Heart right ventricle (tissue), 16 donors: Measurements from ENCODE around the gene ERMARD. TPM values are rescaled to one million over a fixed set of nuclear protein-coding genes. Genes with fewer than 3 reads are reported as not detected.

ENCODE experiments used
- ATAC-seq, 8 donors: fragments of 200-7000 bp; cut with Tn5 transposase; one replicate each; pipeline ENCODE4 v1.9.1; 2020; ENCODE audit warnings: mild to moderate bottlenecking in 8 of 8, moderate library complexity in 8 of 8, moderate number of reproducible peaks in 1 of 8
- DNase-seq, 2 donors: peaks; one replicate each; pipeline ENCODE4 v3.0.0-alpha.2; 2020
- H3K27ac ChIP-seq, 10 donors: fragments of 200-600 bp; sonication (generic) in 2 of 10; one replicate each; pipeline versions ENCODE4 v1.5.0 to v1.8.0; 2020 to 2022; ENCODE audit warnings: mild to moderate bottlenecking in 3 of 10
- H3K27me3 ChIP-seq, 7 donors: fragments of 200-600 bp; one replicate each; pipeline ENCODE4 v1.8.0; 2021 to 2022; ENCODE audit warnings: mild to moderate bottlenecking in 2 of 7
- H3K36me3 ChIP-seq, 9 donors: fragments of 200-600 bp; sonication (generic) in 1 of 9; one replicate each; pipeline versions ENCODE4 v1.5.0 to v1.8.0; 2020 to 2022; ENCODE audit warnings: mild to moderate bottlenecking in 2 of 9
- H3K4me1 ChIP-seq, 9 donors: fragments of 200-600 bp; sonication (generic) in 1 of 9; one replicate each; pipeline versions ENCODE4 v1.5.0 to v1.8.0; 2020 to 2022; ENCODE audit warnings: mild to moderate bottlenecking in 4 of 9
- H3K4me3 ChIP-seq, 10 donors: fragments of 200-600 bp; sonication (generic) in 2 of 10; one replicate each; pipeline versions ENCODE4 v1.5.0 to v1.8.0; 2020 to 2022; ENCODE audit warnings: mild to moderate bottlenecking in 7 of 10, moderate library complexity in 2 of 10
- H3K9me3 ChIP-seq, 11 donors: fragments of 200-600 bp in 10 of 11; sonication (generic) in 2 of 11; one replicate each; pipeline versions ENCODE4 v1.5.0 to v1.8.0; 2013 to 2022; ENCODE audit warnings: mild to moderate bottlenecking in 2 of 11, control low read depth in 1 of 11, moderate library complexity in 1 of 11
- WGBS, 2 donors: extraction: QIAGEN DNeasy Blood & Tissue Kit; methylation state at CpG; one replicate each; pipeline ENCODE4 v1.1.7; 2013; ENCODE audit warnings: inconsistent platforms in 1 of 2; 5-methylcytosine and 5-hydroxymethylcytosine counted together
- intact Hi-C, 10 donors: fragments of 100-400 bp; cut with DNase I; formaldehyde crosslinking; loops; one replicate each; pipeline versions ENCODE4 v1.11.1 to v1.14.2; 2022
- long read RNA-seq, 3 donors: library from polyadenylated mRNA; unstranded; transcript quantifications; one replicate each; pipeline ENCODE4 v2.0.0, GENCODE V29; 2020 to 2021
- polyA plus RNA-seq, 2 donors: library from polyadenylated mRNA; stranded (reverse); fragments of 200-250 nt; gene quantifications; one replicate each; pipeline ENCODE4 v1.2.3, GENCODE V29; 2013
- total RNA-seq, 10 donors: library from RNA; stranded (reverse); fragmentation: NEBNext Ultra II Directional in 3 of 10; extraction: Animal tissue kit (Norgen Biotek cat#: 25700) in 3 of 10; gene quantifications; one replicate each; pipeline versions ENCODE4 v1.2.1 to v1.2.4, GENCODE V29; 2021 to 2023
- TF ChIP-seq, protein P1 (sequence below), 9 donors: fragments of 200-600 bp; sonication (generic) in 2 of 9; IDR thresholded peaks; one replicate each; pipeline versions ENCODE4 v1.5.0 to v1.8.0; 2021 to 2022; ENCODE audit warnings: antibody characterized with exemption in 9 of 9, mild to moderate bottlenecking in 5 of 9, moderate library complexity in 1 of 9
- donor health status: Arrhythmogenic right ventricular cardiomyopathy.
- donor health status: ischemic (EF 13 %, LVEDD 7.1; RV severe dilation, severe dysfunction).
- donor health status: healthy with polysubstance abuse.
- donor health status: DM: no; HTN: yes; CAD: no.
- donor health status: DM: no; HTN: no; CAD: no.
- donor health status: ischemic (EF 25% LVEDD 6.9; RV normal size, moderate dysfunction).
- donor health status: ischemic (EF 25% LVEDD 5.7; RV mildly dilated, moderate dysfunction).
- donor health status: healthy.
- donor health status: DM: yes; HTN: yes; CAD: no.
- donor health status: Ischemic cardiomyopathy.
- donor health status: ischemic (EF 35%, LVEDD 5.7; RV mildly dilated, moderate dysfunction).
- donor health status: nonischemic (EF 11% LVEDD 7.7; RV severe dilation, severe dysfunction).
- donor health status: DM: yes; HTN: yes; CAD: no.
- donor health status: PGD.
- donor health status: ischemic (EF 29% LVEDD 5.4; RV normal size, mild dysfunction).
- donor health status: nonischemic (EF 23%, LVEDD 6.1; RV moderate dilation, normal function).

ERMARD gene
- total RNA-seq = 10 to 100 TPM in 4 of 10 donors, 1 to 10 TPM in 6; 7.5 to 14.9 (median 9.6) TPM
- polyA plus RNA-seq = 10 to 100 TPM; 12.6 to 38.5 TPM
- long read RNA-seq, donor 1, partial matches to known transcripts = 6 of 14 reads
- long read RNA-seq, donor 1, other reads (novel, unspliced or antisense) = 5 of 14 reads
- long read RNA-seq, donor 2, transcript ERMARD-203 (18 exons, 2,141 nt) = major isoform, 6 of 19 reads
- long read RNA-seq, donor 2, partial matches to known transcripts = 7 of 19 reads
- long read RNA-seq, donor 2, other reads (novel, unspliced or antisense) = 5 of 19 reads
- long read RNA-seq, donor 3, transcript ERMARD-203 (18 exons, 2,141 nt) = major isoform, 9 of 22 reads
- long read RNA-seq, donor 3, partial matches to known transcripts = 2 of 22 reads
- long read RNA-seq, donor 3, other reads (novel, unspliced or antisense) = 11 of 22 reads

DNA sequence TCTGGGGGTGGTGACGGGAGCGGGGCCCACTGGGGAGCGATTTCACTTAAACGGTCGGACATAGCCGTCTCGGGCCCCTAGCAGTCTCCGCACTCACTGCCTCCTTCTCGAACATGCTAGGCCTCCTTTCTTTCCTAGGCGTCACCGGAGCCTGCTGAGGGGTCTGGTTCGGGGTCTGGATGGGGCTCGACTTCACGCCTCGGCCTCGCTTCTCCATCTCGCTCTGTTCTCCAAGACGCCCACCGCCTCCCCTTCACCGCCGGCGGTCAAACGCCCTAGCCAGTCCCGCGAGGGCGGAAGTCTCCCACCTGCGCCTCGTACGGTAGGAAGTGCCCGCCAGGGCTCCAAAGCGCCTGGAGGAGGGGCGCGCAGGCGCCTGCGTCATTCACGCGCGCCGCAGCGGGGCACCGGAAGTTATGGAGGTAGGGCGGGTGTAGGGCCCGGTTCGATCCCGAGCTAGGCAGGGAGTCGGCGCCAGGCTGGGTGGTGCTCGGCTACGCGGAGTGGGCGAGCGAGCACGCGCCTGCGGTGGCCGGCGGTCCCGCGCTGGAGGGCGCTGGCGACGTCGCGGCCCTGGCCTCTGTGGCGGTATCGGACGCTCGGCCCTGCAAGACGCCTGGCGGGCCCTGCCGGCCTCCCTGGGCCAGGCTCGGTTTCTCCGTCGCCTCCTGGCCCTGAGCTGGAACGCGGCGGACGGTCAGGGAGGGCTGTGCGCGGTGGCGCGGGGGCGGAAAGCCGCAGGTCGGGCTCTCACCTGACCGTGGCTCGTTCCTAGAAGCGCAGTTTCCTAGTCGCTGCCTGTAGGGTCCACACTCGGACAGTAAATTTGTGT, at the start of gene ERMARD, which contains the start of gene DYNLT2:
TSS of gene ERMARD (plus strand) at position 381 of the 832 bp plus-strand sequence. CDS start at position 417, 36 bp downstream.
TSS of gene DYNLT2 (minus strand) at position 331 of the 832 bp plus-strand sequence. CDS start at position 217, 114 bp downstream.
- intact Hi-C loops = loop anchor here in 8 of 10 donors (1.0 to 10.0 kb wide), 7 partner anchors 27 to 806 kb away; partner anchors contain the start of genes TBP (in 7 of the 8), PSMB1 (in 5 of the 8), C6orf120 (in 1 of the 8) and PHF10 (in 1 of the 8)

DNA sequence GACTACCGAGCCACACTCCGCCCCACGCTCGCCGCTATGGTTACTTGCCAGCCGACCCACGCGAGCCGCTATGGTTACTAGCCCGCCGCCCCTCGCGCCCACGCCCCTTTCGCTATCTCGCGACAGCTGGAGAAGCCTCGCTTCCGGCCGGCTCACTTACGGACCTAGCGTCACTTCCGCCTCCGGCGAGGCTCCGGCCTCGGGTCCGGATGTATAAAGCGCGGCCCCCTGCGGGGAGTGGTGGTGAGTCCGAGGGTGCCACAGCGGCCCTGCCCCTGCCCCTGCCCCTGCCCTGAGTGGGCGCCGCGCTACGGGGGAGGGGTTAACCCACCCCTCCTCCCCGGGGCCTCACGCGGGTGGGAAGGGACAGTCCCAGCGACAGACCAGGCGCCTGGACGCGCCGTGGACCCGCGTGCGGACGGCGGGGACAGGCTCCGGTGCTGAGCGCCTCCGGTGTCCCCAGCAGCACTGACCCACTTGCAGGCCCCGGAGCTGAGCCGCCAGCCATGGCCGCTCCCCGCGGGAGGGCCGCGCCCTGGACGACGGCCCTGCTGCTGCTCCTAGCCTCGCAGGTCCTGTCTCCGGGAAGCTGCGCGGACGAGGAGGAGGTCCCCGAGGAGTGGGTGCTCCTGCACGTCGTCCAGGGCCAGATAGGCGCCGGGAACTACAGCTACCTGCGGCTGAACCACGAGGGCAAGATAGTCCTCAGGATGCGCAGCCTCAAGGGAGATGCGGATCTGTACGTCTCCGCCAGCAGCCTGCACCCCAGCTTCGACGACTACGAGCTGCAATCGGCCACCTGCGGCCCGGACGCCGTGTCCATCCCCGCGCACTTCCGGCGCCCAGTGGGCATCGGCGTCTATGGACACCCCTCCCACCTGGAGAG, 49.2 kb upstream of the ERMARD start, which contains the start of the genes C6orf120 and WDR27:
TSS of gene C6orf120 (plus strand) at position 173 of the 886 bp plus-strand sequence. CDS start at position 507, 334 bp downstream.
TSS of gene WDR27 (minus strand) at position 76 of the 886 bp plus-strand sequence. CDS start 13,024 bp downstream, outside the sequence.
- peak; percentile 98 to 99 (median 98) for ATAC-seq
- Histone ChIP-seq H3K4me3 (peak within 1 kb of the TSS; percentile 78 to 97 (median 88)), H3K27ac (peak within 1 kb of the TSS; percentile 83 to 98 (median 94)), H3K36me3 (peaks cover 0 to 37% (median 0%) of the 10 kb centered on the region in 9 donors), H3K4me1 (peaks cover 3 to 63% (median 44%) of the 10 kb centered on the region in 9 donors), H3K27me3 (no peaks in the 10 kb centered on the region), H3K9me3 (no peaks in the 10 kb centered on the region)
- peak; percentile 96 to 97 for DNase-seq
- WGBS, 2 donors = 1% methylated on average over 92 of the region's 92 CpGs
- intact Hi-C loops = loop anchor here in 1 of 10 donors (5.0 kb wide), 1 partner anchor 50 kb away; the partner anchor contains the start of genes DYNLT2 and ERMARD
- TF ChIP-seq, protein P1, sequence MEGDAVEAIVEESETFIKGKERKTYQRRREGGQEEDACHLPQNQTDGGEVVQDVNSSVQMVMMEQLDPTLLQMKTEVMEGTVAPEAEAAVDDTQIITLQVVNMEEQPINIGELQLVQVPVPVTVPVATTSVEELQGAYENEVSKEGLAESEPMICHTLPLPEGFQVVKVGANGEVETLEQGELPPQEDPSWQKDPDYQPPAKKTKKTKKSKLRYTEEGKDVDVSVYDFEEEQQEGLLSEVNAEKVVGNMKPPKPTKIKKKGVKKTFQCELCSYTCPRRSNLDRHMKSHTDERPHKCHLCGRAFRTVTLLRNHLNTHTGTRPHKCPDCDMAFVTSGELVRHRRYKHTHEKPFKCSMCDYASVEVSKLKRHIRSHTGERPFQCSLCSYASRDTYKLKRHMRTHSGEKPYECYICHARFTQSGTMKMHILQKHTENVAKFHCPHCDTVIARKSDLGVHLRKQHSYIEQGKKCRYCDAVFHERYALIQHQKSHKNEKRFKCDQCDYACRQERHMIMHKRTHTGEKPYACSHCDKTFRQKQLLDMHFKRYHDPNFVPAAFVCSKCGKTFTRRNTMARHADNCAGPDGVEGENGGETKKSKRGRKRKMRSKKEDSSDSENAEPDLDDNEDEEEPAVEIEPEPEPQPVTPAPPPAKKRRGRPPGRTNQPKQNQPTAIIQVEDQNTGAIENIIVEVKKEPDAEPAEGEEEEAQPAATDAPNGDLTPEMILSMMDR (IDR thresholded peaks at IDR 0.05) = peak in 3 of 9 donors; percentile 15 to 29 (median 28)

More for the DNA sequence above, at the start of gene ERMARD, which contains the start of gene DYNLT2:
- TF ChIP-seq, protein P1 (IDR thresholded peaks at IDR 0.05) = peak in 6 of 9 donors; percentile 12 to 44 (median 37)
- peak within 1 kb of the TSS; percentile 53 to 96 (median 88) for H3K4me3 ChIP-seq
- WGBS, 2 donors = 0% methylated on average over 64 to 90 of the region's 90 CpGs
- H3K4me1 ChIP-seq = peaks cover 2 to 32% (median 24%) of the 10 kb centered on the region in 9 donors
- peak; percentile 98 to 100 (median 99) for ATAC-seq
- peak within 1 kb of the TSS; percentile 81 to 99 (median 96) for H3K27ac ChIP-seq
- H3K27me3 ChIP-seq = no peaks in the 10 kb centered on the region
- peaks cover 0 to 12% (median 0%) of the 10 kb centered on the region in 9 donors for H3K36me3 ChIP-seq
- peak; percentile 93 to 94 for DNase-seq
- H3K9me3 ChIP-seq = peaks cover 0 to 4% (median 0%) of the 10 kb centered on the region in 11 donors

DNA sequence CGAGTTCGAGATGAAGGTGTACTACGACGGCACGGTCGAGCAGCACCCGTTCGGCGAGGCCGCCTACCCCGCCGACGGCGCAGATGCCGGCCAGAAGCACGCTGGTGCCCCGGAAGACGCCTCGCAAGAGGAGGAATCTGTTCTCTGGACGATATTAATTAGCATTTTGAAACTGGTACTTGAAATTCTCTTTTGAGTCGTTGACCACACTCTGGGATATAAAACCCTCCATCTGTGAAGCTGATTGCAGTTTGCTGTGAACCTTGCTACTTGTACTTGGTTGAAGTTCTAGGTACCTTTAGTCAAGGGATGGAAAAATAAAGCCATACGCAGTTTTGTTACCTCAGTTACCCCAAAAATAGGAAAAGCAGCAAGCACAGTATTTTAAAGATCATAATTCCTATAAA, 48.6 kb upstream of the ERMARD start:
- H3K4me1 ChIP-seq = peaks cover 3 to 64% (median 45%) of the 10 kb centered on the region in 9 donors
- 4% methylated on average over 22 of the region's 22 CpGs for WGBS, 2 donors
- ATAC-seq = no peak
- peak overlapping the region; percentile 78 to 97 (median 88) for H3K4me3 ChIP-seq
- H3K36me3 ChIP-seq = peaks cover 0 to 44% (median 0%) of the 10 kb centered on the region in 9 donors
- H3K9me3 ChIP-seq = no peaks in the 10 kb centered on the region
- H3K27me3 ChIP-seq = no peaks in the 10 kb centered on the region
- intact Hi-C loops = loop anchor here in 1 of 10 donors (5.0 kb wide), 1 partner anchor 49 kb away; the partner anchor contains the start of genes DYNLT2 and ERMARD
- DNase-seq = no peak
- peak overlapping the region in 9 of 10 donors; percentile 90 to 98 (median 94) for H3K27ac ChIP-seq
- TF ChIP-seq, protein P1 (IDR thresholded peaks at IDR 0.05) = no peak
